ENCODE results near the gene USP31. TPM values are rescaled to one million over a fixed set of nuclear protein-coding genes. Genes with fewer than 3 reads are reported as not detected.
A peak's percentile ranks its signal among the peaks of the same experiment; 100 is the strongest.

The USP31 gene
- total and polyA plus RNA-seq, 2 of the 13 experiments (the other 11 are each of a cell fraction or from before 2014, with no cell fraction given), result 22.5 to 23.3 TPM

- 0 out of 2 replicates have a peak, but pooled peaks have one; percentile 43 for TF ChIP-seq HINFP (CRISPR knock-in tag; IDR thresholded peaks at IDR 0.05; ENCODE audit: low read depth)
- TF ChIP-seq JARID2 (CRISPR knock-in tag; IDR thresholded peaks at IDR 0.05; ENCODE audit: insufficient replicate concordance), result no peak
- TF ChIP-seq, protein P1, sequence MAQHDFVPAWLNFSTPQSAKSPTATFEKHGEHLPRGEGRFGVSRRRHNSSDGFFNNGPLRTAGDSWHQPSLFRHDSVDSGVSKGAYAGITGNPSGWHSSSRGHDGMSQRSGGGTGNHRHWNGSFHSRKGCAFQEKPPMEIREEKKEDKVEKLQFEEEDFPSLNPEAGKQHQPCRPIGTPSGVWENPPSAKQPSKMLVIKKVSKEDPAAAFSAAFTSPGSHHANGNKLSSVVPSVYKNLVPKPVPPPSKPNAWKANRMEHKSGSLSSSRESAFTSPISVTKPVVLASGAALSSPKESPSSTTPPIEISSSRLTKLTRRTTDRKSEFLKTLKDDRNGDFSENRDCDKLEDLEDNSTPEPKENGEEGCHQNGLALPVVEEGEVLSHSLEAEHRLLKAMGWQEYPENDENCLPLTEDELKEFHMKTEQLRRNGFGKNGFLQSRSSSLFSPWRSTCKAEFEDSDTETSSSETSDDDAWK (CRISPR knock-in tag; IDR thresholded peaks at IDR 0.05), result no peak
- no peak; the same call in 1 of the 2 replicates for TF ChIP-seq KLF15 (CRISPR knock-in tag; IDR thresholded peaks at IDR 0.05; ENCODE audit: borderline replicate concordance)
- TF ChIP-seq TAF1 (CRISPR knock-in tag; IDR thresholded peaks at IDR 0.05), result no peak; the same call in 1 of the 2 replicates
- no peak for TF ChIP-seq SOX6 (IDR thresholded peaks at IDR 0.05)
- TF ChIP-seq SOX6 (CRISPR knock-in tag; IDR thresholded peaks at IDR 0.05), result no peak
- TF ChIP-seq KAT7 (CRISPR knock-in tag; IDR thresholded peaks at IDR 0.05; ENCODE audit: borderline replicate concordance), result peak; percentile 75; the same call in 1 of the 2 replicates
- no peak for TF ChIP-seq SMARCC2 (IDR thresholded peaks at IDR 0.05)
- no peak for TF ChIP-seq NAIF1 (CRISPR knock-in tag; IDR thresholded peaks at IDR 0.05; ENCODE audit: borderline replicate concordance)
- no peak for TF ChIP-seq MATR3 (CRISPR knock-in tag; IDR thresholded peaks at IDR 0.05)
- no peak for TF ChIP-seq MEIS1 (CRISPR knock-in tag; IDR thresholded peaks at IDR 0.05; ENCODE audit: borderline replicate concordance)
- TF ChIP-seq, protein P2, sequence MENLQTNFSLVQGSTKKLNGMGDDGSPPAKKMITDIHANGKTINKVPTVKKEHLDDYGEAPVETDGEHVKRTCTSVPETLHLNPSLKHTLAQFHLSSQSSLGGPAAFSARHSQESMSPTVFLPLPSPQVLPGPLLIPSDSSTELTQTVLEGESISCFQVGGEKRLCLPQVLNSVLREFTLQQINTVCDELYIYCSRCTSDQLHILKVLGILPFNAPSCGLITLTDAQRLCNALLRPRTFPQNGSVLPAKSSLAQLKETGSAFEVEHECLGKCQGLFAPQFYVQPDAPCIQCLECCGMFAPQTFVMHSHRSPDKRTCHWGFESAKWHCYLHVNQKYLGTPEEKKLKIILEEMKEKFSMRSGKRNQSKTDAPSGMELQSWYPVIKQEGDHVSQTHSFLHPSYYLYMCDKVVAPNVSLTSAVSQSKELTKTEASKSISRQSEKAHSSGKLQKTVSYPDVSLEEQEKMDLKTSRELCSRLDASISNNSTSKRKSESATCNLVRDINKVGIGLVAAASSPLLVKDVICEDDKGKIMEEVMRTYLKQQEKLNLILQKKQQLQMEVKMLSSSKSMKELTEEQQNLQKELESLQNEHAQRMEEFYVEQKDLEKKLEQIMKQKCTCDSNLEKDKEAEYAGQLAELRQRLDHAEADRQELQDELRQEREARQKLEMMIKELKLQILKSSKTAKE (CRISPR knock-in tag; IDR thresholded peaks at IDR 0.05; ENCODE audit: borderline replicate concordance), result peak; percentile 88
- TF ChIP-seq TBL1XR1 (IDR thresholded peaks at IDR 0.05; ENCODE audit: borderline replicate concordance, low read length, partially characterized antibody), result no peak
- peak; percentile 87; the same call in 1 of the 2 replicates for TF ChIP-seq ZNF598 (CRISPR knock-in tag; IDR thresholded peaks at IDR 0.05; ENCODE audit: borderline replicate concordance)
- TF ChIP-seq ATAD3A (CRISPR knock-in tag; IDR thresholded peaks at IDR 0.05), result no peak
- peak; percentile 96 for TF ChIP-seq ZNF24 (IDR thresholded peaks at IDR 0.05)
- TF ChIP-seq, protein P3, sequence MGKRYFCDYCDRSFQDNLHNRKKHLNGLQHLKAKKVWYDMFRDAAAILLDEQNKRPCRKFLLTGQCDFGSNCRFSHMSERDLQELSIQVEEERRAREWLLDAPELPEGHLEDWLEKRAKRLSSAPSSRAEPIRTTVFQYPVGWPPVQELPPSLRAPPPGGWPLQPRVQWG (CRISPR knock-in tag; IDR thresholded peaks at IDR 0.05; ENCODE audit: borderline replicate concordance, low read depth), result no peak
- peak; percentile 64; the same call in 1 of the 2 replicates for TF ChIP-seq BATF2 (CRISPR knock-in tag; IDR thresholded peaks at IDR 0.05)
- no peak for TF ChIP-seq MTA3 (CRISPR knock-in tag; IDR thresholded peaks at IDR 0.05)
These were observed 562 bp downstream of the USP31 start (continued) for GRCh38 chr16:23148513-23149266.

Data from HepG2 (cell line).